GM21786 (cell line): ENCODE results near the gene CDHR3.

ENCODE experiments used
- ATAC-seq: cut with Tn5 transposase; IDR thresholded peaks from one replicate; pipeline ENCODE4 v1.9.1; 2021; ENCODE audit not compliant: unreplicated experiment

Gene CDHR3

DNA sequence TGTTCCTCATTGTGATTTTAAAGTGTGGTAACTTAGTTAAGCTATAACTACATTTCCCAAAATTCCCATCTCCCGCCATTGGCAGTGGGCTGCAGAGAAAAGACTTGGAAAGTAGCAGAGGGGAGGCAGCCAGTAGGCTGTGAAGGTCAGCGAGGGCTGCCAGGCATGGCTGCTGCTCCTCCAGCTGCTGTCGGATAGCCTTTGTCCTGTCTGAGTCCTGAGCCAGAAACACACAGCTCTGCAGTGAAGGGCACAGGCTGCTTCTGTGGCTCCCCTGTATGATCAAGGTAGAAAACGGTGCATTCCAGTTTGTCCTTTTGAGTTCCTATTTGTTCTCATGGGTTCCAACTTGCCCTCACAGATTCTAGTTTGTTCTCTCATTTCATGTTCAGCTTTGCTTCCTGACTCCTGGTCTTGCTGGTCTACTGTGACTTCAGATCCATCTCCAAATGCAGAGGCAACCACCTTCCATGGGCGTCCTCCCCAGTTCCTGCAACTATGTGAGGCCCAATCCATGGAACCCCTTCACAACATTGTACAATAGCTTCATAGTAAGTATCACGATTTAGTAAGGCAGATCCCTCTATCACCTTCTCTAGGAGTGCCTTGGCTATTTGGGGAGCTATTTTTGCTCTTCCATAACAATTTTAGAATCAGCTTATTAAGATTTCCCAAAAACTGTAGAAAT lies 117.4 kb downstream of the CDHR3 start:
- no peak for ATAC-seq

DNA sequence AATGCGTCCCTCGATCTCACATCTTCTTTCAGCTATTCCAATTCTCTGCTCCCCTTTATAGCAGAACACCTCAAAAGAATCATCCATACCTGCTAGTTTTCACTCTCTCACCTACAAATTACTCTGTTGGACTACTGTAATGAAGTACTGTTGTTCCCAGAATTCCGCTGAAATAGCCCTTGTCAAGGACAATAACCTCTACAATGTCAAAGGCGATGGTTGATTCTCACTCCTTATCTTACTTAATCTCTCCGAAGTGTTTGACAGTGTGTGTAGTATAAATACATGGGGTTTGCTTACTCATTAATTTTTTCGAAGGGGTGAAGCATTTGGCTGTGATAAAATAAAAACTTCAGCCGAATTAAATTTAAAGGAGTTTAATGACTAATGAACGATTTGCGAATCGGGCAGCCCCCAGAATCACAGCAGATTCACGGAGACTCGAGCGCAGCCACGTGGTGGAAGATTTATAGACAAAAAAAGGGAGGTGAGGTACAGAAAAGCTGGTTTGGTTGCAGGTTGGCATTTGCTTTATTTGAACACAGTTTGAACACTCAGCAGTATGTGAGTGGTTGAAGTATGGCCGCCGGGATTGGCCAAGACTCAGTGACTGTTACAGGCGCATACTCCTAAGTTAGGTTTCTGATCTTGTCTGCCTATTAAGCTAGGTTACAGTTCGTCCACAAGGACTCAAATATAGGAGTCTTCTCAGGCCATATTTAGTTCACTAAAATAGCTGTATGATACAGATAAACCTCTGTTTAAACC lies 119.2 kb downstream of the CDHR3 start:
- no peak for ATAC-seq
